Sigmoid colon (tissue), 4 donors: ENCODE data around the gene STK38.

Experiments used
- CTCF ChIP-seq, 4 experiments: fragments of 450-650 bp in 3 of 4; fragments of 200-600 bp in 1 of 4; IDR thresholded peaks; one replicate each; pipeline ENCODE4 v1.5.1; 2016 to 2019; ENCODE audit warnings: antibody characterized with exemption in 4 of 4, mild to moderate bottlenecking in 3 of 4, moderate library complexity in 2 of 4
- EP300 ChIP-seq, 4 donors: sonication (generic); formaldehyde crosslinking; IDR thresholded peaks; one replicate each; pipeline ENCODE4 v1.6.1; 2017; ENCODE audit warnings: antibody characterized with exemption in 4 of 4
- POLR2A ChIP-seq, 2 donors: fragments of 450-650 bp; IDR thresholded peaks; one replicate each; pipeline ENCODE4 v1.6.1; 2016; ENCODE audit warnings: antibody characterized with exemption in 2 of 2, mild to moderate bottlenecking in 2 of 2, moderate library complexity in 2 of 2
- POLR2AphosphoS5 ChIP-seq, 4 donors: sonication (generic); formaldehyde crosslinking; IDR thresholded peaks; one replicate each; pipeline ENCODE4 v1.6.1; 2017; ENCODE audit warnings: antibody characterized with exemption in 4 of 4

- TF ChIP-seq CTCF (IDR thresholded peaks at IDR 0.05) (no peak), POLR2A (IDR thresholded peaks at IDR 0.05) (no peak), EP300 (IDR thresholded peaks at IDR 0.05) (no peak), POLR2AphosphoS5 (IDR thresholded peaks at IDR 0.05) (no peak)
These were observed 14.0 kb downstream of the STK38 start for GRCh38 chr6:36533321-36533720.
